EL (cell line): ENCODE data around the gene OTOGL.
"Not testable (repeated sequence)": the region's sequence is repeated elsewhere in the genome, so short reads cannot be mapped to it uniquely, and the experiment has no call there.

Experiments used
- DNase-seq: peaks from one replicate; pipeline ENCODE4 v3.0.0-alpha.2; 2016

OTOGL gene

DNA sequence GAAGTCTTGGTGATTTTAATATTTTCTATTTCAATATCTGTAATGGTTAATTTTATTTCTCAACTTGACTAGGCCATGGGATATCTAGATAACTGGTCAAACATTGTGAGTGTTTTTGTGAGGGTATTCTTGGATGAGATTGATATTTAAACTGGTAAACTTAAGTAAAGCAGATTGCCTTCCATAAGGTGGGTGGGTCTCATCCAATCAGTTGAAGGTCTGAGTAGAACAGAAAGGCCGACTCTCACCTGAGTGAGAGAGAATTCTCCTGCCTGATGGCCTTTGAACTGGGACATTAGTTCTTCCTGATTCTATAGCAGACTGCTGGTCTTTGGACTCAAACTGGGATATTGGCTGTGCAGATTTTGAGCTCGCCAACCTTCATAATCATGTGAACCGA, 36.3 kb downstream of the OTOGL start:
- no peak for DNase-seq

DNA sequence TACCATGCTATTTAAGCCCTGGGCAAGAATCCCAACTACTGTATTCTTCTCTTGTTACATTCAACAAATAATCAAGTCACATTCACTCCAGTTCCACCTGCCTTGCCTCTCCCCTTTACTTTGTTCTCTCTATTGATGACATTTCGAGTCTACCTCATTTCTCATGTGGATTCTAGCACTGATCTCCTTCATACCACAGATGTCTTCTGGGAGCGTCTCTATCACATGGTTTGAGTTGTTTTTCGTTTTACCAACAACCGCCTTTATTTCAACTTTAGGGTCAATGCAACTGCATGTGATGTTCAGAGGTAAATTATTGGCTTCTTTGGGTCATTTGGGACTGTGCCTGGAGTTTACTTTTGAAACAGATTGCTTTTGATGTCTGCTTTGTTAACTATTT, 40.7 kb downstream of the OTOGL start:
- no peak for DNase-seq

DNA sequence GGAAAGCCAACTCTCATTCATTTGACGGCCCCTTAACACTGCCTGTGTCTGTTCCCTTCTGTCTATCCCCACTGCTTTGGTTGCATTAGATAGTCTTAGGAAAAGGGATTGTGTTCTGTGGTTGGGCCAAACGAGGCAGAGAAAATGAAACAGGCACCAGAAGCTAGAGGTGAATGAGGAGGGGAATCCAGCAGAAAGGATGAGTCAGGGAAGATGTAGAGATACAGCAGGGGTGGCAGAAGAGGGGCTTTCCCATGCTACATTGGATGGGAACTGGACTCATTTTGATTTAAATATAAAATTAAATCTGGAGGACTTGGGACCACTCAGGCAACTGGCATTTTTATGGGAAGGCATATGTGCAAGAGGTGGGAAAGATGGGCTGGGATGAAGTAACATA, 43.3 kb downstream of the OTOGL start:
- DNase-seq: peak; percentile 6

DNA sequence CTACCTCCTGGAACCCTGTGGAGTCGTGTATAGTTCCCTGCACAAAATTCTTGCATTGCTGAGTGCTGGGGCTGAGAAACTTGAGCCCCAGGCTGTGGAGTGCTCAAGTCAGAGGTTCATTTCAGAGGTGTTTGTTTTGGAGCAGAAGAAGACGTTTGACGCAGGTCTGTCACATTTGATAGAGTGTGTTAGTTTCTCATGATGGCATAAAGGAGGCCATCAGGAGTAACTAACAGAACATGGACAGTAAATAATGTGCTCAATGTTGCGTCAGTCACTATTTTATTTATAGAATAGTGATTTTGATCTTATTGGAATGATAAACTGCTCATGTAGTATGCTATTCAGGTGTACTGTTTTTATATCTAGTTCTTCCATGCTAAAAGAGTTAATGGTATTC, 44.2 kb downstream of the OTOGL start:
- no peak for DNase-seq

DNA sequence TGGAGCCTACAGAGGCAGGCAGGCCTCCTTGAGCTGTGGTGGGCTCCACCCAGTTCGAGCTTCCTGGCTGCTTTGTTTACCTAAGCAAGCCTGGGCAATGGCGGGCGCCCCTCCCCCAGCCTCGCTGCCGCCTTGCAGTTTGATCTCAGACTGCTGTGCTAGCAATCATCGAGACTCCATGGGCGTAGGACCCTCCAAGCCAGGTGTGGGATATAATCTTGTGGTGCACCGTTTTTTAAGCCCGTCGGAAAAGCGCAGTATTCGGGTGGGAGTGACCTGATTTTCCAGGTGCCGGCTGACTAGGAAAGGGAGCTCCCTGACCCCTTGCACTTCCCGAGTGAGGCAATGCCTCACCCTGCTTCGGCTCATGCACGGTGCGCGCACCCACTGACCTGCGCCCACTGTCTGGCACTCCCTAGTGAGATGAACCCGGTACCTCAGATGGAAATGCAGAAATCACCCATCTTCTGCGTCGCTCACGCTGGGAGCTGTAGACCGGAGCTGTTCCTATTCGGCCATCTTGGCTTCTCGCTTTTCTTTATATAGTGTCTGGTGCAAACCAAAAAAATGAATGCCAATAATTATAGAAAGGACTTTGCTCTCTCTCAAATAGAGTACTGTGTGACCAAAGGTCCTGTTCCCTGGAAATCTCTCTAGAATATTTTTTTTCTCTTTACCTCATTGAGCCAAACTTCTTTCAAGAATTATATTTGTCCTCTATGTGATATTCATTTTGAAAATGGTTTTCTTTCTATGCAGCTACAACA, 50.4 kb downstream of the OTOGL start:
- not testable (repeated sequence) for DNase-seq

DNA sequence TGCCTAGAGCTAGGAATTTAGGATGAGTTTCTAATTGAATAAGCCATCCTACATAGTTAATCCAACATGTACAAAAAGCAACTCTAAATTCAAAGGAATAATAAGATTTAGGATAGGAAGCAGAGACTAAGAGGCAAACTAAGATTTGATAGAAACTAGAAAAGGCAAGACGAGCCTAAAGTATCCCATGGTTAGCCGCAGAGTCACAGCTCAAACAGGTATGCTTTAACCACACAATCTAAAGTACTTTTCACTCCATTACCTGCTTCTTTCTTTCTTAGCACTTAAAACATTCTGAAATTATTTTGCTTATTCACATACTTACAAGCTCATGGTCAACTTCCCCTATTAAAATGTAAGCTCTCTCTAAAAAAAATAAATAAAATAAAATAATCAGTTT, 51.8 kb downstream of the OTOGL start:
- no peak for DNase-seq

DNA sequence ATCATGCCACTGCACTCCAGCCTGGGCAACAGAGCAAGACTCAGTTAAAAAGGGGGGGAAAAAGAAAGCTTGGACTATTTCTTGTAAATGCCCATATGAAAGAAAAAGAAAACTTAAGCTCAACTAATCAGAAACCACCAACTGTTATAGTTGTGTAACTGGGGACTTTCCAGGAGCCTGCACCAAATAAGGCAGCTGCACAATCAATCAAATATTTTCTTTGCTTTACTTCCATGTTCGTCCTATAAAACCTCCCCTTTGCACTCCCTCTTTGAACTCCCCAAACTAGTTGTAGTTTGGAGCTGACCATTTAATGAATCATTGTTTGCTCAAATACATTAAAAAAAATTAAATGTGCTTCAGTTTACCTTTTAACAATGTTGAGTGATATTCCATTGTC, 54.9 kb downstream of the OTOGL start:
- DNase-seq: peak; percentile 8

DNA sequence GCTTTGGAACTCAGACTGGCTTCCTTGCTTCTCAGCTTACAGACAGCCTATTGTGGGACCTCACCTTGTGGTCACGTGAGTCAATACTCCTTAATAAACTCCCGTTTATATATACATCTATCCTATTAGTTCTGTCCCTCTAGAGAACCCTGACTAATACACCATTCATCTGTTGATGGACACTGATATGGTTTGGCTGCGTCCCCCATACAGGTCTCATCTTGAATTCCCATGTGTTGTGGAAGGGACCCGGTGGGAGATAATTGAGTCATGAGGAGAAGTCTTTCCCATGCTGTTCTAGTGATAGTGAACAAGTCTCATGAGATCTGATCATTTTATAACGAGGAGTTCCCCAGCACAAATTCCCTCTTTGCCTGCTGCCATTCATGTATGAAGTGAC, 57.0 kb downstream of the OTOGL start:
- DNase-seq: no peak

DNA sequence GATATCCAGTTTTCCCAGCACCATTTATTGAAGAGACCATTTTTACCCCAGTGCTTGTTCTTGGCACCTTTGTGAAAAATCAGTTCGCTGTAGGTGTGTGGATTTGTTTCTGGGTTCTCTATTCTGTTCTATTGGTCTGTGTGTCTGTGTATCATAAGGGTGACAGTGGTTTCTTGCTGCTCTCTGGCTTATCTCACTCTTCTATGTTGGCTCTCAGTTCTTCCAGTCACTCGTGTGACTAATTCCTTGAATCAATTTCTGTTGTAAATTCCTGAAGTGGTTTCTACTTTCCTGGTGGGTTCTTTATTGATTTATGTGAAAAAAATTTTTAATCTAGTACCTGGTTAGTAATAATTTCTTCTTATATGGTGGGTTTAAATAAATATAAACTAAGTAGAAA, 58.3 kb downstream of the OTOGL start:
- peak; percentile 37 for DNase-seq

DNA sequence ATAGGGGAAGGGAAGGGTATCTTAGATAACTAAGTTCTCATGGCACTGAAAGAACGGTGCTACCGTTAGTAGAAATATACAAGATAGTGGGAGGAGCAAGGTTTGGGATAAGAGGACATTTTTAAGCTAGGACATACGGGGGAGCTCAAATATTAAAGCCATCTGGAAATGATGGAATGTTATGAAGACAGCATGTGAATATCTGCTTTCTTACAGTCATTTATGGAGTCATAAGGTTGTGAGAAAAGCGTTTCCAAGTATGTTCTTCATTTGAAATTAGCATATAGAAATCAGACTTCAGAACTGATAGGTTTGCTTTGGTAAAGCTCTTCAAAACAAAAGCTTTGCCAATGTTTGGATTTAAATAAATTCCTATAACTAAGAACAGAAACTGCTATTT, 62.3 kb downstream of the OTOGL start:
- no peak for DNase-seq

DNA sequence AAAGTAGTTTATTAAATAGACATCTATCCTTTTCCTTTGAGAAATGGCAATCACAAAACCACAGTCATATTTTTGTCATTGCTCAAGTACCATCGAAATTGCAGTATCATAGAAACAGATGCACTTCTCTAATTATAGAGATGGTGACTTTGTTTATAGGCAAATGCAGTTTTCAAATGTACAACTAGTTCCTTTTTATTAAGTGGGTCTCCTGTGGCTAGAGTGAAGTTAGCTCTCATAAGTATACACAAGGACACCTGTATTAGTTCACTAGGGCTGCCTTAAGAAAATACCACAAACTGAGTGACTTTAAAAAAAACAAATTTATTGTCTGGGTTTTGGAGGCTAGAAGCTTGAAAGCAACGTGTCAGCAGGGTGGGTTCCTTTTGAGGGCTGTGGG, 62.8 kb downstream of the OTOGL start:
- no peak for DNase-seq

DNA sequence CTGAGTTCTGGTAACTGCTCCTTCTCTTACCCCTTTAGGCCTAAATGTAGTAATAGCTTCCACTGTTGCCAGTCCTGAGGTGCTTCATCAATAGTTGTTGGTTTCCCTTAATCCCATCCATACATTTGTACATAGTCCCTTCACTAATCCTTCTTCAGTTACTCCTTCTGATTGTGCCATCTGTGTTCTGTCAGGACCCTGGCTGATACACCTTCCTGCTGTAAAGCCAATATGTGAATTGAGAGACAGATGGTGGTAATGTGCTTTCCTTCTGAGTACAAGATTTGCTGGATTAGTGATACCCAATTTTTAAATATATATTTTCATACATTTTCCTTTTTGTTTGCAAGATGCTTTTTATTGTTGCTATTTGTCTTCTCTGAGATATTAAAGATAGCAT, 66.4 kb downstream of the OTOGL start:
- no peak for DNase-seq

DNA sequence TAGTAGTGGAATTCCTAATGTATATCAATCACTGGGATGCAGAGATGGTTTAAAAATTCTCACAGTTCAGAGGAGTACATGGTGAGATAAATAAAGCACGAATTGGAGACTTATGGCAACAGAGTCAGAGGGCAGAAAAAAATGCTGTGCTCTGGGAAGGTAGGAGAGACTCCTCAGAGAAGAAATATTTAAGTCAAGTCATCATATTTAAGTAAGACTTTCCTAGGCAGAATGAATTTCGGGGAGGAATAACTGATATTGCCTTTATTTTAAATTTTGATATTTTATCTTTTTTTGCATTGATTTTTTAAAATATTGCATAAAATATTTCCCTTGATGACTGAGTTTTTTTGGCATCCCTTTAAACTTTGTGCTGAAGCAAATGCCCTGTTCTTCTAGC, 67.4 kb downstream of the OTOGL start:
- DNase-seq: no peak

DNA sequence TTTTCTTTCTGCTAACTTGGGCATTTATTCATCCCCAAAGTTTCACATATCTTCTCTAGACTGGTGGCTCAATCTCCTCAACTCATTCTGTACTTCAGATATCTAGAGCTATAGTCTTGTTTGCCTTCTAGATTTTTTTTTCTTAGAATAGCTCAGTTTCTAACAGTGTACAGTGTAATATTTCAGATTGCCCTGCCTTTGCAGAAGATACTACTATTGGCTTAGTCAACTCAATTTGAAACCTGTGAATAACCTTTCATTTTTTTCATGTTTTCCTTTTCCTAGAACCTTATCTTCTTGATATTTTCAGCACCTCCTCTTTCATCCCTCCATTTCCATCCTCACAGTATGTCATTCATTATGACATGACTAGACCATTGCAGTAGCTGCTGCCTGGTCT, 69.6 kb downstream of the OTOGL start:
- DNase-seq: no peak

DNA sequence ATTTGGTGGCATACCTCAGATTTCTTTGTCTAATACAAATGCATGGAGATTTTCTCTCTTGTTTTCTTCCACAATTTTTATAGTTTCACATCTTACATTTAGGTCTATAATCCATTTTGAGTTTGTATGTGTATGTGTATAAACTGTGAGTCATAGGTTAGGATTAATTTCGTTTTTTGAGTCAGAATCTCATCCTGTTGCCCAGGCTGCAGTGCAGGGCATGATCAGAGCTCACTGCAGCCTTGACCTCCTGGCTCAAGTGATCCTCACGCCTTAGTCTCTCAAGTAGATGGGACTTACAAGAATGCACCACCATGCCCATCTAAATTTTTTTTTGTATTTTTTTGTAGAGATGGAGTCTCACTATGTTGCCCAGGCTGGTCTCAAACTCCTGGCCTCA, 71.6 kb downstream of the OTOGL start:
- DNase-seq: no peak

DNA sequence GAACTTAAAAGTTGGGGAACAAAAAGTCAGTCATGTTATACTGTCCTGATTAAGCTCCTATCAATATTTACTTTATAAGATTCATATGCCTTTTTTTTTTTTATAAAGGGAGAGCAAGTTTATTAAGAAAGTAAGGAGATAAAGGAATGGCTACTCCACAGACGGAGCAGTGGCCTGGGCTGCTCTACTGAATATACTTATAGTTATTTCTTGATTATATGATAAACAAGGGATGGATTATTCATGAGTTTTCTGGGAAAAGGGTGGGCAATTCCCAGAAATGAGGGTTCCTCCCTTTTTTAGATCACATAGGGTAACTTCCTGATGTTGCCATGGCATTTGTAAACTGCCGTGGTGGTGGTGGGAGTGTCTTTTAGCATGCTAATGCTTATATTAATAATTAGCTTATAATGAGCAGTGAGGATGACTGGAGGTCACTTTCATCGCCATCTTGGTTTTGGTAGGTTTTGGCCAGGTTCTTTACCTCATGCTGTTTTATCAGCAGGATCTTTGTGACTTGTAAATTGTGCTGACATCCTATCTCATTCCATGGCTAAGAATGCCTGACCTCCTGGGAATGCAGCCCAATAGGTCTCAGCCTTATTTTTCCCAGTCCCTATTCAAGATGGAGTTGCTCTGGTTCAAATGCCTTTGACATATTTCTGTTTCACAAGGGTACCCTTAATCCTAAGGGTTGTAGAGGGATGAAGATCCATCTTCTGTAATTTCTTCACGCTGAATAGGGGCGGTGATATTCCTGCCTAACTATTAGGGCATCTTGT, 73.9 kb downstream of the OTOGL start:
- no peak for DNase-seq

DNA sequence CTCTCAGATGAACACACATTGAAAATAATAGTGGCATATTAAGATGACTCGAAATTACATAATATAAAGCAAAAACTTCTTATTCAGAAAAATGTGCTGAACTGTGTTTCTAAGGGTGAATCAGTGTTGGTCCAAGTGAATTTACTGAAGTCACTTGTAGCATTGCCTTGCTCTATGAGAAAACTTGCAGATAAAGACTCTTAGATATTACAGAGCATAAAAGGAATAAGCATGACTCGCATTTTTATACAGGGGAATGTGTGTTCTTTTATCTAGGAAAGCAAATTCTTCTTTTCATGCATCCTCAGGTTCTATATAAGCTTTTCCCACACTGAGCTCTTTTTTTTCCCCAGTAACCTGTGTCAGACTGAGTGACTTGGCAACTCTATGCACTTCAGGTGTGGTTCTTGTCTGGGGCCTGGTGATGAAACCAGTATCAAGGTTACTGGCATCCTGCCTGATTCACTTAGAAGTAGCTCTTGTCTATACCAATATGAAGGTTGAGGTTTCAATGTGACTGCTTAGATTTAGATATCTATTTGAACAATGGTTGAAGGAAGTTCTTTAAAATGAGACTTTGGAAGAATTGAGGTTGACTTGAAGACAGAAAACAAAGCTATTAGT, 76.1 kb downstream of the OTOGL start:
- DNase-seq: no peak

DNA sequence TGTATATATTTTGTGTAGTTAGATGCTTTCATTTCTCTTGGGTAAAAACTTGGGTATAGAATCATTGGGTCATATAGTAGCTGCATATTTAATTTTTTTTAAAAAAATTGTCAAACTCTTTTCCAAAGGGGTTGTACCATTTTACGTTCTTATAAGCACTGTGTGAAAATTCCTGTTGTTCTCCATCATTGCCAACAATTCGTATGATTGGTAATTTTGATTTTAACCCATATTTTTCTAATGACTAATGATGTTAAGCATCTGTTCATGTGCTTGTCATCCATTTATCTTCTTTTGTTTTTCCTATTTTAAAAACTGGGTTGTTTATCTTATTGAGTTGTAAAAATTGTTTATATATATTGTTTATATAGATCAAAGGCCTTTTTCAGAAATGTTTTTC, 77.4 kb downstream of the OTOGL start:
- DNase-seq: peak; percentile 44

DNA sequence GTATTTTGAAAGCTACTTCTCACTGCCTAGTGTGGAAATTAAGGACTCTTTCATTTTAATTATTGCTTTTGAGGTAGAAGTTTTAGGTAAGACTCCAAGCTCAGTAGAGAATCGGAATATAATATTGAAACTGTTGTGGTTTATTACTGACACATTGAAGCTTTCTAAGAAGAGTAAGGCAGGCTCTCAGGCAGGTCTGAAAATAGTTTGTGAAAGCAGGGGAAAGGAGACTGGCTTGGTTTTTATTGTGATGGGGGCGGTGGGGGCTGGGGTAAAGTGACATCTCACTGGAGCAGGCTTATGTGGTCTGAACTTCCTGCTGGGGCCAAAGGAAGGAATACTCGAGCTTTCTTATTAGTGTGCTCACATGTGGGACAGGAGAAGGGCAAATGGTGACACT, 79.5 kb downstream of the OTOGL start:
- DNase-seq: no peak

DNA sequence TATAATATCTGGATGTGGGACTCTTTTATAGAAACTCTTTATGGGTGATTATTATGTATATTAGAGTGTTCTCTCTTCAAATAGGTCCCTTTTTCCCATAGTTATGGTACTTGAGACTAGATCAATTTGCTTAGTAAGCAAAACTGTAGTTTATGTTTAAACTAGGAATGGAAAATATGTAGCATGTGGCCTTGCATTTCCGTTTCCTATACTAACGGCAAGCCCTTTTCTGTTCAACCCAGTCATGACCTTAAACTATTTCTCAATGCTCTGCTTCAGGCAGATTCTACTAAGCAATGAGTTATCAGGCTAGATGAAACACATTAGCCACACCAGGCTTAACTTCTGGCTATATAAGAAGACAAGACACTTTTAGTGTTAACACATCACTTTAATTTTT, 84.6 kb downstream of the OTOGL start:
- peak; percentile 78 for DNase-seq

DNA sequence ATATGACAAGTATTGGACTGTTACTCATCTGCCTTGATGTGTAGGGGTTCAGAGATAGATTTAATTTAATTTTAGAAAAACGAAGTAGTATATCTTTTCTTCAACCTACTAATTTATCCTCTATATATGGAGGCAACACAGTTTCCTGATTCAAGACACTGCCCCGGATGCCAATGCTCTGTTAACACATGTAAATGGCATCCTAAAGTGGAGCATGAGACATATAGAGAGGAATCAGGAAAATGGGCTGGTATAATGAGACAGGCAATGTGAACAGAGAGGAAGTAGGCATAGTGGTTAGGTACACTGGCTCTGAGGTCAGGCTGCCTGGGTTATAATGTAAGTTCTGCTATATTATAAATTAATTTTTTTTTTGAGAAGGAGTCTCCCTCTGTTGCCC, 85.6 kb downstream of the OTOGL start:
- peak; percentile 29 for DNase-seq

DNA sequence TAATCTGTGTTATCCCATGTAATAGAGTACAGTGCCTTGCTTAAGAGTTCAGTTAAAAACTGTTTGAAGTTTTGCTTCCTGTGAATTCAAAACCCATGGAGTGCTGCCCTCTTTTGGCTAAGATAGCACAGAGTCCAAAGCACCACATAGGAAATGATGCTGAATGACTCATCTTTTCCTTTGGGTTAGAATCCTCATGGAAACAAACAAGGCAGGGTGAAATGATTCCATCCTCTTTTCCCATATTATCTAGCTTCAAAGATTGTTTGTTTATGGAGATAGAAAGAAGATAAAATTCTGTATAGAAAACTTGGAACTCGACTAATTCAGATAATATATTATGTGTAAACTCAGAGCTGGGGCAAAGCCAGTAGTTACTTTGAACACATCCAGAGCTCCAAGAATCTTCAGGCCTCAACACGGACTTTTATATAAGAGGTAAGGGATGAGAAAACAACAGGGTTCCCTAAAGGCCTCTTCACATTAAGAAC, 87.4 kb downstream of the OTOGL start:
- peak; percentile 90 for DNase-seq

DNA sequence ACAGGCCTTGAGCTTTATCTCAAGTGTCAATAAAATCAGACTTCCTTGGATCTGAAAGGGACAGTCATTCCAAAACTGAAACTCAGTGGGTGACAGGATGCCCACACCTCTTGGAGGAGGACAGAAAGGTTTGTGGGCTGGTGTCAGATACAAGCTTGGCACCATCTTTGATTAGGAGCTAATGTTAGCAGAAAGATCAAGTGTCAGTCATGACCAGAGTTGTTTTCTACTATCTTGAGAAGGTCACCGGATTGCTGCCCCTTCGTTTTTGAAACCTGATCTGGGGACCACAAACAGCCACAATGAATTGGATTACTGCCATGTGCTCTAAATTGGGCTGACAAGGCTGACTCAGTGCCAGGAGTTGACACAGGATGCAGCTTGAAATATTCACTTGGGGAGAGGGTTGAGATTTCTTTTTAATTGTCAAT, 88.3 kb downstream of the OTOGL start:
- DNase-seq: peak; percentile 73

DNA sequence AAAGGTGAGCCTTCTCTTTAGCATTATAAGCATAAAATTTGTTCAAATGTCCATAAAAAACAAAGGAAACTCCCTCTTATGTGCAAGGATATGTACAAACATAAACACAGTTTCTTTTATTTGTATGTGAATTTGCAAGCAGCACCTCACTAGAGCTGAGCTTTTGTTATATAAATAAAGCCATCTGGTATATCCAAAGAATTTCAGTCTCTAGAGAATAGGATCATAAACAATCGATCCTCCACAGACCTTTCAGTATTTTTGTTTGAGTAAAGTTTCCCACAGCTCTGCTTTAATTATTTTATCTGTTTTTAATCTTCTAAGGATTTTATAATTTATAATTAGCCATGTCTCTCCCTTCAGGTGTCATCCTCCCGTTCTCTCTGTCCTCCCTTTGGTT, 89.2 kb downstream of the OTOGL start:
- no peak for DNase-seq
